GM18868 (cell line): ENCODE results near the gene CACNA1C.
"Not testable (repeated sequence)": the region's sequence is repeated elsewhere in the genome, so short reads cannot be mapped to it uniquely, and the experiment has no call there.

Source experiments
- ATAC-seq: cut with Tn5 transposase; IDR thresholded peaks from one replicate; pipeline ENCODE4 v1.9.1; 2021; ENCODE audit warnings: mild to moderate bottlenecking, moderate library complexity; ENCODE audit not compliant: unreplicated experiment

CACNA1C gene

DNA sequence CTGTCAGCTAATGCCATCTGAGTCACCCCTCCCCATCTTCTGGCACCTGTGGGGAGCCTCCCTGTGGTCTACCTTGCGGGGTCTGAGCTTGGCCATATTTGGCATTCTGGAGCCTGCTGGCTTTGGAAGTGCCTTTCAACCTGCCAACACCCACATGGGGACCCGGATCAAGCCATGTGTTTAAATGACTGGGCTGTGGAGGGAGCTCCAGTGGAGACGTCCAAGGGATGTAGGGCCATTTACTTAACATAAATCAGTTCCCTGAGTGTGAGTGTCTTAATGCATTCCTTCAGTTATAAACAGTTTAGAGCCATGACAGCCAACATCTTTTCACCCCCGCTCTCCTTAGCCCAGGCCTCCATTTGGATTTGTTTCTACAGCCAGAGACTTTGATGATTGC, 22.0 kb downstream of the CACNA1C start:
- ATAC-seq, result no peak

DNA sequence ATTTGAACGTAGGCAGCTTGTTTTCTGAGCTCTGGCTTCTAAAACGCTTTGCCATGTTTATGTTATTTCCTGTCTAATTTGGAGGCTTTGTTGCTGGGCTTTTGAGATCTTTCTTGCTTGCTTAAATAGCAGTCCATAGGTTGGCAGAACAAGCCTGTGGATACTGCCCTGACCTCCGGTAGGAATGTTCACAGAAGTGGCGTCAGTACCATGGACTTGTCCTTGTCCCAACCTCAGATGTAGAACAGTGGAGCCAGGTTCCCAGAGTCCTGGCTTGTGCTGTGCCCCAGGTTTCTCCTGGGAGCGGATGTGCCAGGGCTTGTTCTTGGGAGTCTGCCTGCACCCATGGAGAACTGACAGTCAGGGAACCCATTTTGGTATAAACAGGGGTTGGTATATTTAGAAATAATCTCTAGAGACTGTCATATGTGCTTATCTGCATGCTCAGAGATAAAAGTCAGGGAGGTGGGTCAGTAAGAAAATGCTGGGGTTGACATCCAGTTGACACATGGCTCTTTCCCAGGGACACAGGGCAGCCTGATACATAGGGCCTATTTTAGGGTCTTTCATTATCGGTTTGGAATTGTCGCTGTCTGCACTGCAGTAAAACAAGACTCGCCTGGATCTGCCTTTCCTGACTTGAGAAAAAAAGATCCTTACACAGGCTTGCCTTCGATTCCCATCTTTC, 22.9 kb downstream of the CACNA1C start:
- ATAC-seq, result no peak

DNA sequence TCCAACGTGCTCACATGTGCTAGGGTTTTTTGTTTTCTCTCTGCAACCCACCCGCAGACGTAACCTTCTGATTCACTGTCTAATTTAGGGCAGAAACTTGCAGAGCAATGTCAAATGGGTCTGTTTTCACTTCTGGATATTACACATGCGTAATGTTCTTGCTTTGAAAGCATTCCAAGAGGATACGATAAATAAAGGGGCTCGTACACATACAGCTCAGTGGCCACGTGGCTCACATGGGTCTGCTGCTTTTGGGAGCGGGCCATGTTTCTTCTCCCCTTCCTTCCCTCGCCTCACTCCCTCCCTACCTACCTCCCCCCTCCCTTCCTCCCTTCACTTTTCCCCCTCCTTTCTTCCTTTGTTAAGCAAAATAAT, 23.4 kb downstream of the CACNA1C start:
- no peak for ATAC-seq

DNA sequence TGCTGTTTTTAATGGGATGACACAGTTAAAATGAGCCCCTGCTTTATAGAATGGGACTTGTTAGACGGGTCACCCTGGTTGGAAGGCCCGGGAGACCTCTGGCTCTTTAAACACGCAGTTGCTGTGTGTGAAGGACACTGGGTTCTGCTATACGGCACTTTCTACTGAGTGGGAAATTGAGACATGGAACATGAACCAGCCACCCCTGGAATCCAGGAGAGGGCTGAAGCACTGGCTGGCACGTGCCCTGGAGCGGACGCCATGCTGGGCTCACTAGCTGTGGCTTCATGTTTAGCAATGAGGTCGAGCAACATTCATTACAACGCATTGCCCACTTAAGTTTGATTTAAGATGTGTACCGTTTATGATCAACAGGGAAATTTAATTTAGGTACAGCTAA, 23.9 kb downstream of the CACNA1C start:
- ATAC-seq, result no peak

DNA sequence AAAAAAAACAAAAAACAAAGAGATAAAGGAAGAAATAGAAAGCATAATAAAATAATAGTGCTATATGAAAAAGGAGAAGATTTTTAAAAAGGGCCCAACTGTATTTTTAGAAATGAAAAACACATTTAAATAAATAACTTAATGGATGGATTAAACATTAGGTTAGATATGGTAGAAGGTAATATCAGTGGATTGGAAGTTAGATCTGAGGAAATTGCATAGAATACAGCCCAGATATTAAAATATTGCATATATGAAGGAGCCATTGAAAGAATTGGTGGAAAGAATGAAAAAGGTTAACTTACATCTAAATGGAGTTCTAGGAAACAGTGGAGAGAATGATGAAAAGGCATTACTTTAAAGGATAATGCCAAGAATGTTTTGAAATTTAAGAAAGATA, 27.8 kb downstream of the CACNA1C start:
- no peak for ATAC-seq

DNA sequence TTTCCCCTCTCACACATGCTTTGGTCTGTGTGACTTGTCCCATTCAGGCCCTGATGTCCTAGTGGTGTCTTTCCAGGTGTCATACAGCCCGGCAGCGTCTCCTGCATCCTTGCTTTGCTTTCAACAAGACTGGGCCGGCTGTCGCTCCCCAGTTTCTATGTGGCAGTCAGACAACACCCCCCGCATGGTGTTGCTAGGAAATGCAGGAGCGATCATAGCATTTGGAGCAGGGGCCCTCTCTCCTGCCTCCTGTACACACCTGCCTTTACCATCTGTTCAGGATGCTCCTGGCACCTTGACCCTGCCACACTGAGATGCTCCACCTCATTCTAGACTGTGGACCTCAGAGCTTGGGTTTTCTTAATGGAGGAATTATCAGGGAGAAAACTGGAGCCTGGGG, 29.5 kb downstream of the CACNA1C start:
- ATAC-seq, result no peak

DNA sequence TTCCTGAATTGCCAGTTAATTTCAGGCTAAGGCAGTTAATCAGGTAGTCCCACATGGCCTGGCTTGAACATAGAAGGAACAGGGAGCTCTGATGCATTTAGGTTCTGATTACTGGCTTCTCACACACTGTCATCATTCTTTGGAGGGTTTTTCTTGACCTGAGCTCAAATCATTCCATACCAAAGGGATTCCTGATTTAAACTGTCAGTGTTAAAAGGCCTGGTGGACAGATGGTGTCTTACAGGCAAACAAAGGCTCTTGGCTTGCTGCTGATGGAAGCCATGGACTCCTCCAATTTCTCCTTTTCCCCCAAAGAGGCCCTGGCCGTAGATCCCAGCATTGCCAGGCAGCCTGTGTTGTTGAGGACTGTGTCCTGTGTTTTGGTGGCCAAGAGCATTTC, 30.2 kb downstream of the CACNA1C start:
- ATAC-seq, result no peak

DNA sequence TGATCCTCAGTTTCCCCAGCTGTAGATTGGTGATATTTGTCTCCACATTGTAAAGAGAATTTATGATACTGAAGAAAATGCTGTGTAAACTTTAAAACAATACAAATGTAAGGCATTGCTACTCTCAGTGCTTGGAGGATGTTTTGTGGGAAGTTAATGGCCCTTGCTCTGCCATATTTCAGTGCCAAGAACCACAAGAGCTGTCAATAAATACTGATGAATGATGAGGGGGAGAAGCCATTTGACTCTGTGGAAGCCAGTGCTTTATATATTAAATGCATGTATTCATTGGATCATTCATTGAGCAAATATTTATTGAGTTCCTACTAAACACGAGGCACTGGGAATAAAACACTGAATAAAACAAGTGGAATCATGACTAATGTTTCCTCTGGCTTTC, 30.8 kb downstream of the CACNA1C start:
- no peak for ATAC-seq

DNA sequence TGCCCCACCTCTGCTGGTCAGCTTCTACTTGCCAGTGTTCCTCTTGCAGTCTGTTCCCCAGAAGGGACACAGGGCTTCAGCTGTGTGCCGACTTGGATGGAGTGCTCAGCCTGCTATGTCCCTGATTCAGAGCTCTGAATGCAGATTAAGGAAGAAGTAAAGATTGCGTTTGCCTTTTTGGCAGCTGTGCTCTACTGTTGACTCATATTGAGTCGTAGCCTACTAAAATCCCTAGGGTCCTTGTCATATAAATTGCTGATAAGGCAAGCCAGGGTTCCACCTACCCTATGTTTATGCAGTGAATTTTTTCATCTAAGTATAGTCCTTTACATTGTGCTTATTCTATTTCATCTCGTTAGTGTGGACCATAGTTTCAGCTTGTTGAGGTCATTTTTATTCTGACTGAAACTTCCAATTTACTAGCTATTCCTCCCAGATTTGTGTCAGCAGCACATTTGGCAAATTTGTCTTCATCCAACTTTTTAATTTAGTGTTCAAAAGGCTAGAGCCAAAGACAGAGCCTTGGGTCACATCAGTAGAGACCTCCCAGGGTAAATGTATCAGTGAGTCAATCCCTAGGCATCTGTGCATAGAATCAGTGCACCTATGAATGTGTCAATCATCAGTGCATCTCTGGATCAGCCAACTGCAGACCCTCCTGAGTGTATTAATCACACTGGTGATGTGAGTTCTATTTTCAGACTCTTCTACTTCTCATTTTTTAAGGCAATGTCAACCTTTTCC, 31.9 kb downstream of the CACNA1C start:
- no peak for ATAC-seq

DNA sequence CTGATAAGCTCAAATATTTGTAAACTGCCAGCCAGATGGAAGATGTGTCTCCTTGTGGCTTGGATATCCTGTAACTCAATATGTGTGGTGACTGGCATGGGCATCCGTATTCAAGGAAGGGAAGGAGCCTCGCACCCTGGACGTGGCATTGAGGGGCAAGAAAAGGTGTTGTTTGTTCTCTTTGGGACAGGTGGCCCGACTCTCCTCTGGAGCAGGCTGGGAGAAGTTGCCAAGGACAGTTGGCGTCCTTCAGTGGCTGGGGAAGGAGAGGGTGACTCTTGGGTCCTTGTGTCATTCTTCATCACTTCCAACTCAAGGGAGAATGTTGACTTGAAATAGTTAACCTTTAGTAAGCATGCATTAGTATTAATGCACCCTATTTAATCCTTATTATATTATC, 39.6 kb downstream of the CACNA1C start:
- no peak for ATAC-seq

DNA sequence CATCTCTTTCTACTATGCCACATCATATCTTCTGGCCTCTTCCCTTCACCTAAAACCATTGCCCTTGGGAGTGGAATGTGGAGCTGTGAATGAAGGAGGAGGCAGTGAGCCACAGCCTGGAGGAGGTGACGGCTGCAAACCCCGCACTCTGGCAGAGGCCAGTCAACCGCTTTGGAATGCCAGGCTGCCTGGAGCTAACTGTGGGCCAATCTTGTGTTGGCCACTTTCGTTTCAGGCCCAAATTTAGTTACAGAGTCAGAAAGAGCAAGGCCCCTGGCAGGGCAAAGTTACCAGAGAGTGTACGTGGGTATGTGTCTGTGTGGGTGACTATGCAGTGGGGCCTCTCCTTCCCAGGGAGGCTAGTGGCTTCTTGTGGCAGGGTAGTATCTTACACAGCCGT, 40.1 kb downstream of the CACNA1C start:
- ATAC-seq, result no peak

DNA sequence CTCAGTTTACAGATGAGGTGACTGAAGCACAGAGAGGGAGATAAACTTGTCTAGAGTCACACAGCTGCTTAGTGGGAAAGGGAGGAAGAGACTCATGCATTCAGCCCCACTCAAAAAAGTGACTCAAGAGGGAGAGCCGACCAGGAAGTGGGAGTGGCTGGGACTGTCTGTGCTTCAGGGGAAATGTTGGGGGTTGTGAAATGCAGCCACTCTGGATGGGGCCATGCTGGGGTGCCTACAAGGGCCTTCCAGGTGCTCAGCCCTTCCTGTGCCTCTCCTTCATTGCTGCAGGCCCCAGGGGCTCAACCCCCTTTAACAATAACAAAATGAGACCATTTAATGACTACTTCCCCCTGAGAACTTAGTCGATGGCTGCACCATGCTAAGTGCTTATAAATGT, 41.8 kb downstream of the CACNA1C start:
- ATAC-seq, result no peak

DNA sequence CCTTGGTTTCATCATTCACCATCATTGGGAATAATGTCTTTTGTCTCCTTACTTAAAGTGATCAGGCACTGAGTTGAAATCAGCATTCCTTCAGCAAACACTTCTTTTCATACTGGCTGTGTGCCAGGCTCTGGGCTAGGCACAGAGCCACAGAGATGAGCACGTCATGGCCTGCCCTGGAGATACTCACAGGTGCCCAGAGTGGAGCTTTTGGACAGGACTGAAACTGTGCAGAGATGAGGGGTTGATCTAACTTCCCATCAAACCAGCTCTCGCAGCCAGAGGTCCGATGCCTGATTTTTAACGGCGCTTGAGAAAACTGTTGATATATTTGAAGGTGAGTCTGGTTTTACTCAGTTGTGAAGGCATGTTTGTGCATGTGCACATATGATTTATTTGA, 43.1 kb downstream of the CACNA1C start:
- no peak for ATAC-seq

DNA sequence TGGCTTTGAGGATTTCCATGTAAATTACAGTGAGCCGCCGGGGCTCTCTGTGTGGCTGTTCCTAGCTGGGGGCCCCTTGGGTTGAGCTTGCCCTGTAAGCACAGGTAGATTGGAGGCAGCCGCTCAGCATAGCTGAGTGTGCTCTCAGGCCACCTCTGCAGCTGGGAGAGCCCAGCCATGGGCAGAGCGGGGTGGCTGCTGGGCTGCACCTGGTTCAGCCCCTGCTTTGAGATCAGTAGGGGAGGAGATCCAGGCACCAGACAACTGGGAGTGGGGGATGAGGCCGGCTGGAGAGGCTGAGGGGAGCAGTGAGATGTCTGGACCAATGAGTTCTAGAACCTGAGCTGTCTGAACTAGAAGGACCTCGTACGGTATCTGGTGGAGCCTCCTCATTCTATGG, 44.8 kb downstream of the CACNA1C start:
- no peak for ATAC-seq

DNA sequence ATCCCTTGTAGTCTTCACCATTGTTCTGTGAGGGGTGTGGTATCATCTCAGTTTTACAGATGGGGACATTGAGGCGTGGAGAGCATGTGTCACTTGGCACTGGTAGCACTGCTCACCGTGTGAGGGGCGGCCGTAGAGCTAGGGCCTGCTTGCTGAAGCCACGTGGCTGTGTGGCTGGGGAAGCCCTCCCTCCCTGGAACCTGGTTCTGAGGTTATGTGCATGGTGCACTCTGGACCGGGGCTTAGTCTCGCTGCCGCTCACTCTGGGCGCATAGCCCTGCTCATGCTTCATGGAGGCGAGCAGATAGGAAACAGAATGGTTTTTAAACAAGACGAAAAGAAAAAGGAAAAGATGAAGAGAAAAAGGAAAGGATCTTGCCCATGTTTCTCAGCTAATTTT, 46.1 kb downstream of the CACNA1C start:
- no peak for ATAC-seq

DNA sequence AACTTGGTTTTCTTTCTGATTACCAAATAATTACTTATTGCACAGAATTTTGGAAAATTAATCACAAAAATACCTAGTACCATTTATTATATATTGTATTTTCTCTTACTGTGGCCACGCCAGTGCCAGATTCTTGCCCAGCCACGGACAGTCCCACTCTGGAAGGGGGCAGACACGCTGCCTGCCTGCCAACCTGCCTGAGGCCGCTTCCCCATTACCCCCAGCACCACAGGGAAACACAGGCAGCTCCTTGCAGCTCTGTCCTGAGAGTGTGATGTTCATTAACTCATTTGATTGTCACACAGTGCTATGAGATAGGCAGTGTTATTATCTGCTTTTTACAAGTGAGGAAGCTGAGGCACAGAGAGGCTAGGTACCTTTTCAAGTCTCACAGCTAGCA, 46.8 kb downstream of the CACNA1C start:
- no peak for ATAC-seq

DNA sequence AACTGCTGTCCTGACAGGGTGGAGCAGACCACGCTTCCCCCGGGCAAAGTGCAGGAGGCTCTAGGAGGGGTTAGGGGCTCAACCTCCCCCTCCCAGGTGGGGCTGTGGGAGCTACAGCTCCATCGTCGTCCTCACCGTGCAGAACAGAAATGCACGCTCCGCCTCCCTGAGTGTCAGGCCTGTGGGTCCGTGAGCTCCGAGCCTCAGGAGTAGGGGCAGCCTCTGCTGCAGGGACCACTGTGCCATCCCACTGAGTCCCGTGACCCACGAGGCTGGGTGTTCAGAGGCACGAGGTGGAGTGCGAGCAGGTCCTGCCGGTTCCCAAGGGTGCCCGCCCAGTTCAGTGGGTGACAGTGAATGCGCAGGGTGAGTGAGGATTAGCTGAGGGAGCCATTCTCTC, 48.6 kb downstream of the CACNA1C start:
- no peak for ATAC-seq

DNA sequence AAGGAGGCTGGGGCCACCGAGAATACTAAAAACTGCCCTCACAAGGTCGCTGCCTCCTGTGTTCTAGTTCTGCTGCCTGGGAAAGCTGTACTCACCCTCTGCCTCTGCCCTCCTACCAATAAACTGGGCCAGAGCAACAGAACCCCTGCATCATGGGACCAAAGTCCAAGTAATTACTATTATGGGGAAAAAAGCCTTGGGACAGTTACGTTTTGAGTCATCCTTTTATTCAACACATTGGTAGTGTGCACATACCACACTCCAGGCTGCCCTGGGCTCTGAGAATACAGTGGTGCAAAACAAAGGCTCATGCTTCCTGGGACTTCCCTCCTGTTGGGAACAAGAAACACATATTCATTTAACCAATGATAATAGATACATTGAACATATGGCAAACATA, 49.0 kb downstream of the CACNA1C start:
- ATAC-seq, result no peak

DNA sequence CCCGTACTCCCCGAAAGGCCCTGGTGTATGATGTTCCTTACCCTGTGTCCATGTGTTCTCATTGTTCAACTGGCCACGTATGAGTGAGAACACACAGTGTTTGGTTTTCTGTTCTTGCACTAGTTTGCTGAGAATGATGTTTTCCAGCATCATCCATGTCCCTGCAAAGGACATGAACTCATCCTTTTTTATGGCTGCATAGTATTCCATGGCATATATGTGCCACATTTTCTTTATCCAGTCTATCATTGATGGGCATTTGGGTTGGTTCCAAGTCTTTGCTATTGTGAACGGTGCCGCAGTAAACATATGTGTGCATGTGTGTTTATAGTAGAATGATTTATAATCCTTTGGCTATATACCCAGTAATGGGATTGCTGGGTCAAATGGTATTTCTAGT, 49.9 kb downstream of the CACNA1C start:
- ATAC-seq, result not testable (repeated sequence)

DNA sequence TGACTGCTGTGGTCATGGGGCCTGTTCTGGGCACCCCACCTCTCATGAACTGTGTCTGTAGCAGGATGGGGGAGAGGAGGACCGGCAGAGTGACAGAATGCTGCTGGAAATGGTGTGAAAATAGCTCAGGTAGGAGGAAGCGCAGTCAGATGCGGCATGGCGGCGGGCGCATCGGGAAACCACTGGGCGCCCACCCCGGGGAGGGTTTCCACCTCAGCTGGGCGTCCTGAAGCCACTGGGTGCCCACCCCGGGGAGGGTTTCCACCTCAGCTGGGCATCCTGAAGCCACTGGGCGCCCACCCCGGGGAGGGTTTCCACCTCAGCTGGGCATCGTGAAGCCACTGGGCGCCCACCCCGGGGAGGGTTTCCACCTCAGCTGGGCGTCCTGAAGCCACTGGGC, 52.6 kb downstream of the CACNA1C start:
- not testable (repeated sequence) for ATAC-seq

DNA sequence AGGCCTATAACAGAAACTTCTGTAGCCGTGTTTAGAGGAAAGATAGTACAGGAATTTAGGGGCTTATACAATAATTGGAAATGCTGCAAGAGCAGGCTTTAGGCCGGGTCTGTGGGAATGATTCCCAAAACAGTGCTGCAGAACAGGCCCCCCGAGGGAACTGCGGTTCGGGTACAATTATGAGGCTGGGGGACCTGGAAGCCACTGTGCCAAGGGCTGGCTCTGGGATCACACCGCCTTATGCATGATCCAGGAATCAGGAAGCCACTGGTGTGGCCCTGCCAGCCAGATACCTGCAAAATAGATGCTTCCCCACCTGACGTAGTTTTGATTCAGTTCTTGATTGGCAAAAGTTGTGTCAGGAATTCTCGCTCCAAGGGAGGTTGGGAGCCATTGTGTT, 55.4 kb downstream of the CACNA1C start:
- no peak for ATAC-seq

DNA sequence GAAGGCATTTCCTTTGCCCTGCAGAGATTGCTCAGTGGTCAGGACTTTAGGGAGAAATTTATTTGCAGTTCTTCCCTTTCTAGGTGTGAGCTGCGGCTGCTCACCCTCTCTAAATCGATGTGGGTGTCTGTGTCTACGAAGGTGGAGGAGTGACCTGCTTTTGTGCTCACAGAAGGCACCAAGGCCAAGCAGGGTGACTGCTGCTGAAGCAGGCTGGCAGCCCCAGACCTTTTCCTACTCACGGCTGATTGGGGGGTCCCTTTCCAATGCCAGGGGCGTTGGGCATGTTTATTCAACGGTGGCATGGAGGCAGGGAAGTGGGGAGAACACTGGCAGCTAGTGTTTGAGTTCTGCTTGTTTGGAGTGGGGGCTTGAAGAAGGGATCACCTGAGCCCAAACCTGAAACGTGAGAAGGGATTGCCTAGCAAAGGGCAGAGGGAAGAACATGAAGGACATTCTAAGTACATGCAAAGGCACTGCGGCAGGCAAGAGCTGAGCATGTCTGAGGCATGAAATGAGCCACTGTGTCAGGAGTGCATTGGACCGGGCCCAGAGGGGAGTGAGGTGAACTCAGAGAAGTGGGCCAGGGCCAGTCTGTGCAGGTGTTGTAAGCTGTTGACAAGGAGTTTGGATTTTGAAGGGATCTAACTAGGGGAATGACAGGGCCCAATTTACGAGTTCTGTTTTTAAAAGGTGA, 56.3 kb downstream of the CACNA1C start:
- no peak for ATAC-seq
